IMR-90 (cell line): ENCODE data around the gene TMEM219. TPM values are rescaled to one million over a fixed set of nuclear protein-coding genes. Genes with fewer than 3 reads are reported as not detected.

Source experiments
- CTCF ChIP-seq: conservative IDR thresholded peaks from 2 replicates; pipeline ENCODE4 v1.5.1; 2012; ENCODE audit warnings: mild to moderate bottlenecking, low read depth, low read length, improper control_type of control experiment
- RAD21 ChIP-seq: IDR thresholded peaks from 2 replicates; pipeline ENCODE4 v1.6.1; 2012; ENCODE audit warnings: low read length, improper control_type of control experiment
- polyA plus RNA-seq, 3 experiments: library from polyadenylated mRNA; depleted of rRNA; stranded (reverse); fragments of >200 nt; gene quantifications; 2 replicates each; pipeline ENCODE4 v1.2.3, GENCODE V29; 2012; ENCODE audit warnings: low replicate concordance in 1 of 3
- total RNA-seq: library from RNA; depleted of rRNA; stranded (reverse); fragments of >200 nt; gene quantifications from 2 replicates; pipeline ENCODE4 v1.2.3, GENCODE V29; 2012

Gene TMEM219
- total and polyA plus RNA-seq, 2 of the 4 experiments (the other 2 are of a cell fraction) = 47.0 to 95.3 TPM

- TF ChIP-seq CTCF (no peak), RAD21 (no peak; the same call in 1 of the 2 replicates)
Measured at GRCh38 chr16:29973384-29974246, 11.7 kb downstream of the TMEM219 start, which contains the start of gene TAOK2 (continued).
